NCI-H82 treated with DMSO at 0.1 percent for 48 hours (cell line): ENCODE measurements around the gene ZGRF1.
"Not testable (repeated sequence)": the region's sequence is repeated elsewhere in the genome, so short reads cannot be mapped to it uniquely, and the experiment has no call there.

ENCODE experiments used
- DNase-seq: peaks from one replicate; lab custom pipeline; 2025; ENCODE audit not compliant: unreplicated experiment; lab: John Stamatoyannopoulos, UW

Gene ZGRF1

GRCh38 chr4:112560084-112560483 lies 76.6 kb downstream of the ZGRF1 start:
- no peak for DNase-seq

DNA sequence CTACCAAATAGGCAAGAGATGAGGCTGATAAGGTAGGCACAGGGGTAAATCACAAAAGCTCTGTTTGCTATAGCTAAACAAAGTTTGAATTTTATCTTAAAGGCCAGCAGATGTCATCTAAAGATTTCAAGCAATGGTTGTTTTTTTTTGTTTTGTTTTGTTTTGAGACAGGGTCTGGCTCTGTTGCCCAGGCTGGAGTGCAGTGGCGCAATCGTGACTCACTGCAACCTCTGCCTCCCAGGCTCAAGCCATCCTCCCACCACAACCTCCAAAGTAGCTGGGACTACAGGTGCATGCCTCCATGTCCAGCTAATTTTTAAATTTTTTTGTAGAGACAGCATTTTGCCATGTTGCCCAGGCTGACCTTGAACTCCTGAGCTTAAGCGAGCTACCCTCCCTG lies 77.7 kb downstream of the ZGRF1 start:
- DNase-seq = no peak

- no peak for DNase-seq
These were observed 78.9 kb downstream of the ZGRF1 start for GRCh38 chr4:112557676-112558411.

GRCh38 chr4:112554271-112554670 lies 82.4 kb downstream of the ZGRF1 start:
- not testable (repeated sequence) for DNase-seq

- no peak for DNase-seq
These were observed 84.0 kb downstream of the ZGRF1 start for GRCh38 chr4:112552668-112553067.

DNA sequence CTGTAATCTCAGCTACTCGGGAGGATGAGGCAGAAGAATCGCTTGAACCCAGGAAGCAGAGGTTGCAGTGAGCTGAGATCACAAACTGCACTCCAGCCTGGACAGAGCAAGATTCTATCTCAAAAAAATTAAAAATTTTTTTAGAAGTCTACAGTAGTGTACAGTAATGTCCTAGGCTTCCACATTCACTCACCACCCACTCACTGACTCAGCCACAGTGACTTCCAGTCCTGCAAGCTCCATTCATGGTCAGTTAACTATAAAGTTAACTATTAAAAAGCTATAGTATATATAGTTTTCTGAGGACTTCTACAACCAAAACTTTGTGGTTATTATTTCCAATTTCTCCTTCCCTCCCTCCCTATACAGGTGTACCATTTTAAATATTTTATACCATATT lies 86.0 kb downstream of the ZGRF1 start:
- DNase-seq = no peak

DNA sequence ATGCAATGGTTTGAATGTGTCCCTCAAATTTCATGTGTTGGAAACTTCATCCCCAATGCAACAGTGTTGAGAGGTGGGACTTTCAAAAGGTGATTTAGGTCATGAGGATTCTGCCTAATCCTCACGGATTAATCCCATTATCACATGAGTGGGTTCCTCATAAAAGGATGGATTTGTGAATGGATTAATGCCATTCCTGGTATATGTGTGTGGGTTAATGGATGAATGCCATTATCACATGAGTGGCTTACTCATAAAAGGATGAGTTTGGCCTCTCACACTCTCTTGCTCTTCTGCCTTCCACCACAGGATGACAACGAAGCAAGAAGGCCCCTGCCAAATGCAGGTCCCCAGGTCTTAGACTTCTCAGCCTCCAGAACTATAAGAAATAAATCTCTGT lies 90.2 kb downstream of the ZGRF1 start:
- DNase-seq = peak; percentile 77

GRCh38 chr4:112545346-112545745 lies 91.4 kb downstream of the ZGRF1 start:
- DNase-seq = no peak

- DNase-seq = no peak
These were observed 96.0 kb downstream of the ZGRF1 start for GRCh38 chr4:112540695-112541094.

GRCh38 chr4:112536123-112536522 lies 100.6 kb downstream of the ZGRF1 start:
- DNase-seq = no peak

DNA sequence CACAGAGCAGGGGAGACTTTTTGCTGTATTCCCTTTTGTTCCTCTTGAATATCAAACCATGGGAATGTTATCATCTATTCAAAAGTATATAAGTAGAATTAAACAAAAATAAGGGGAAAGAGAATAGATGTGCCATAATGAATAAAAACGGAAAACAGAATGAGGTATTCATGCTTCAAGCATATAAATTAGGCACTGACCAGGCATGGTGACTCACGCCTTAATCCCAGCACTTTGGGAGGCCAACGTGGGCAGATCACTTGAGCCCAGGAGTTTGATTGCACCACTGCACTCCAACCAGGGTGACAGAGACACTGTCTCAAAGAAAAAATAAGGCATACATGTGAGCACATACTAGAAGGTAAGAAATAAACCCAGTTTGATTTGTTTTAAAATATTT lies 104.4 kb downstream of the ZGRF1 start:
- DNase-seq = no peak

DNA sequence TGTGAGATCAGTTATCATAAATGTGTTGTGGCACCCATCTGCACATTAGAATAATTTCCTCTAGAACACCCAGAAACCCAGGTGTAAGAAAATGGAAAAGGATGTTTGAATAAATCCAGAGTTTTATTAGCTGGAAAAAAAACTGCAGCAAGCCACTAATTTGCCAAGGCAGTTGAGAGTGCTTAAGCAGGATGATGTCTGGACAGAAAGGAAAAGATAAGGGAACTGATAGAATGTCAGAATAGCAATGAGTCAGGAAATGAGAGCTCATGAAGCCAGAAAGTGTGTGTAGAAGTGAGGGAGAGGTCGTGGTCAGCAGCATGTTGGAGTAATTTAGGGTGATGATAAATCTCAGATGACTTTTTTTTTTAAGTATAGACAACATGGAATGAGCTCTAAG lies 105.6 kb downstream of the ZGRF1 start:
- no peak for DNase-seq

GRCh38 chr4:112526061-112526460 lies 110.6 kb downstream of the ZGRF1 start:
- no peak for DNase-seq

- peak; percentile 26 for DNase-seq
These were observed 112.8 kb downstream of the ZGRF1 start for GRCh38 chr4:112523764-112524505.

DNA sequence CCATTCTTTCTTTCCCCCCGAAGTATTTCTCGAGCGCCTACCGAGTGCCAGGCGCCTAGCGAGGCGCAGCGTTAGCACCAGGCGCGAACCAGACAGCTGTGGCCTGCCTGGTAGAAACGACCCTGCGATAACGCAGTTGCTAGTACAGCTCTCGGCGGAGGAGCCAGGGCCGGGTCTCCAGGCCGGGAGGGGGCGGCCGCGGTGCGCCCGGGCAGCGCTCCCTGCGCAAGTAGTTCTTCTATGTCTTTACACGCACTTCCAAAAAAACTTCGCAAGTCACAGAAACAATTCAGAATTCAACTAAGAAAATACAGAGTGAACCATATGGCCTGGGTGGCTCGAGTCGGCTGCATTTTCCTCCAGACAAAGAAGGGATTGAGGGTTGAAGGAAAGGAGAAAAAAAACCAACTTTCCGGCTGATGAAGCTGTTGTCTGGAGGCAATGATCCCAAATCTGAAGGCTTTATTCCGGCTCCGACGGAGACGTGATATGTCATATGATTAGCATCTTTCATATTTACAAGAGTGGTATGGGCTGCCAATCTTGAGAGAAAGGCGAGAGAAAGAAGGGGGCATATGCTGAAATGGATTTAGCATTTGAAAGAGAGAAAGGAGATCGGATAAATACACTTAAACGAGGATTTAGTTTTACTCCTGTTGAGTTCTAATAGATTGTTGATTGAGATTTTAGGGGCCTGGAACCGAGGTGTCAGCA lies 113.5 kb downstream of the ZGRF1 start:
- DNase-seq = no peak

GRCh38 chr4:112522431-112522830 lies 114.3 kb downstream of the ZGRF1 start:
- not testable (repeated sequence) for DNase-seq

DNA sequence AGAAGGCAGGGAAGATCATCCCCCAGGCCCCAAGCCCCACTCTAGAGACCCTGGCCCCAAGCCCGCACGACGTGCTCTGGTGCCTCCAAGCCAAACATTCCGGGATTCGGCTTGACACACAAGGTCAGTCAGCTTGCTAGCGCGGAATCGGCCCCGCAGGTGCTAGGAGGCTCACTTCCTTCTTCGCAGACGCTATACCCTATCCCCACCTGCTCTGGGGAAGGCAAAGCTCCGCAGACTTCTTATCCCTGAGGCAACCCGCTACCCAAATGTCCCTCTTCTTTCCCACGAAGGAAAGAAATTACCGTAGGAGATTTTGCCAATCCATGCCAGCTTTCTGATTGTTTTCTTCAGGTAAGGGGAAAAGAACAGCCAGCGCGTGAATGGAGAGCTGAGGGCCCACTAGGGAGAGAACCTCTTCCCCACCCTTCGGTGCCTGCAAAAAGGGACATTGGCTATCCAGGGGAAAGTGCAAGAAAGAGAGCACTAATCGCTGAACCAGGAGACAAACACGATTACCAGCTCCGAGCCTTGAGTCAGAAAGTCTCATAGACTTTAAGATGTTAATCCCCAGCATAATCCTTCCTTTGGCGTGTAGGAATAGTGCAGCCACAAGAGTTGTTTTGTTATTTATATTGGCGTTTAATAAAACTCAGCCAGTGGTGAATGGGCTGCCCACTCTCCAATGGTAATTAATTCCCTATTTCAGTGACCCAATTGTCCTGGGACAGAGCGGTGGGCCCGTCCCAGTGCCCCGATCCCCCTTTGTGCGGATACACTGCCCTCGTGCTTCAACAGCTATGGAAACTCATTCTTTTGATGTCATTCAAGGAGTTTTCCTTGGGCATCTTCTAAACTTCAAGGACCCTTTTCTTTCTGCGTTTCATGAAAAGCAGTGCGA lies 115.3 kb downstream of the ZGRF1 start:
- peak; percentile 89 for DNase-seq

DNA sequence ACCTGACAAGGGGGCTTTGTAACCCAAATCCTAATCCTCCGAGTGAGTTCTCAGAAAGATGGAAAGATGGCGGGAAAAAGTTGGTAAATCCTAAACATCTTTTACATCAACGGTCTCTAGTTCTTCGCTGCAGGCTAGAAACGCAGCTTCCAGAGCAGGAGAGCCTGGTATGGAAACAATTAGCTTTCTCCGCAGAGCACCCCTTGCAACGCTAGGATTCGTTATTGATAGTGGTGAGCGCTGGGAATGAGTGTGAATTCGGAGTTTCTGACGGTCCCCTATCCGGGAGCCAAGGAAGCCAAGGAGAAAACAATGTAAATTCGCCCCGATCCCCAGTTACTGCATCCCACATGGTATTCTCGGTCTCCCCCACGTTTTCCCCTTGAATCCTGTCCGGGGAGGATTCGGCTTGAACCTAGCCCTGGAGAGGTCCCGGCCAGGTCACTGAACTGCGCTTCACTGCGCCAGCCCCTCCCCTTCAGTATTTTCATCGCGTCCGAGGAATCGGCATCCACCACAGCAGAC lies 116.0 kb downstream of the ZGRF1 start:
- no peak for DNase-seq

DNA sequence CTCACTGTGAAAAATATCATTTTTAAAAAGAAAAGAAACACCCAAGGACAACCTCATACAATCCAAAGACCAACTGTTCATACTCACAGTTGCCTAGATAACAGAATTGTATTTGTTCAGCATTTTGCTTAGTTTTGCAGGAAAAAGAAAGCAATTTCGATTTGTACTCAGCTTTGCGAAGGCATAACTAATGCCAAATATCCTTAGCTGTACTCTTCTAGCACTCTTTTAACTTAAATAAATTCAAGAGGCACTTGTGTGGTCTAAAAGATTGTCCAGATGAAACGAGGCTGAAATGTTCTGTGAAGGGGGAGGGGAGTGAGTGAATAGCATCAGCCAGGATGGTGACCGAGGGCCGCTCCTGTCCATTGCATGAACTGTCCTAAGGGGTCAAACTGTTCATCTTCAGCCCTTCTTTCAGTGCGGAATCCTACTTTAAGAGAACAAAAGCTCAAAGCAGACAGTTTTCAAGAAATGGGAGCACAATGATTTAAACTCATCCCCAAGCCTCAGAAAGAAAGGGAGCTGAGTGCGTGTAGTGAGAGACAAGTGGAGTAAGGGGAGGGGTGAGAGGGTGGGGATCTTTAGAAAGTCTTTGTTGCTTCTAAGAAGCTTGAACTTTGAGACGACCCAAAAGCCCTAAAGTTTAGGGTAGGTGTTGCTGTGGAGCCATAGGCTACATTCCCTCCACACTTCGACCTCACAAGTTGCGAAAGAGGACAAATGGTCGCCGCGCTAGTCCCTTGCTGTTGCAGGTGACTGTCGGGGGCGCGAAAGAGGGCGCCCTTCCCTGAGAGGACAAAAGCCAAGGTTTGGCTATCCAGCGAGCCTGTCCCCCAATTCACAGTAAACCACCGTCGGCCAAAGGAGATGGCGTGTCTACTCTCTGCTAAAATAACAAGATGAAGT lies 116.8 kb downstream of the ZGRF1 start:
- DNase-seq = no peak

DNA sequence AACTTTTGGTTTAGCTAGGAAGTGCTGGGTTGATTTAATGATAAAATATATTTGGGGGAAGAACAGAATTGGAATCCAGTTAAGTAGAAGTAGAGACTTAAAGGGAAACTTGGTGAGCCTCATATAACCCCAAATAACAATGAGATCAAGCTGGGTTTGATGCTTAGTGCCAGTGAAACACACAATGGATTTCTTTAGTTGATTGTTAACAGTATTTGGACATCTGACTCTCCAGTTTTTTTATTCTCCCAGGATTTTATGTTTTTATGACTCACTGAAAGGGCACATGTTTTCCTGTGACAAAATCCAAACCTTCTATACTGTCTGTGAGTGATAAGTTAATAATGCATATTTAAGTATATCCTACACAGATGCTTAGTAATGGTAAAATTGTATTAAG lies 118.0 kb downstream of the ZGRF1 start:
- no peak for DNase-seq
